Tibial nerve (tissue), 4 donors: ENCODE measurements around the gene HEATR3. TPM values are rescaled to one million over a fixed set of nuclear protein-coding genes. Genes with fewer than 3 reads are reported as not detected.

Source experiments
- DNase-seq, 2 donors: peaks; one replicate each; pipeline ENCODE4 v3.0.0-alpha.2; 2019; ENCODE audit warnings: low spot score in 2 of 2
- H3K27ac ChIP-seq, 4 donors: fragments of 200-600 bp; sonication (generic) in 3 of 4; one replicate each; pipeline ENCODE4 v1.5.1; 2017 to 2019; ENCODE audit warnings: mild to moderate bottlenecking in 1 of 4
- H3K27me3 ChIP-seq, 2 donors: fragments of 200-600 bp; sonication (generic) in 1 of 2; one replicate each; pipeline versions ENCODE4 v1.5.1 to v1.6.0; 2017 to 2019
- H3K36me3 ChIP-seq, 3 donors: fragments of 200-600 bp; sonication (generic); one replicate each; pipeline ENCODE4 v1.5.1; 2018 to 2019
- H3K4me1 ChIP-seq, 4 donors: fragments of 200-600 bp; sonication (generic) in 3 of 4; one replicate each; pipeline ENCODE4 v1.5.1; 2017 to 2019
- H3K4me3 ChIP-seq, 4 donors: fragments of 200-600 bp; sonication (generic) in 3 of 4; one replicate each; pipeline ENCODE4 v1.5.1; 2017 to 2019; ENCODE audit warnings: mild to moderate bottlenecking in 1 of 4, moderate library complexity in 1 of 4
- H3K9me3 ChIP-seq, 4 donors: fragments of 200-600 bp; sonication (generic) in 3 of 4; one replicate each; pipeline ENCODE4 v1.5.1; 2017 to 2019
- CTCF ChIP-seq, 5 experiments: fragments of 200-600 bp in 3 of 5; fragments of 450-650 bp in 2 of 5; sonication (generic) in 3 of 5; IDR thresholded peaks; one replicate each; pipeline ENCODE4 v1.5.1; 2016 to 2019; ENCODE audit warnings: antibody characterized with exemption in 5 of 5, mild to moderate bottlenecking in 3 of 5, moderate library complexity in 2 of 5
- EP300 ChIP-seq, 2 donors: sonication (generic); formaldehyde crosslinking; IDR thresholded peaks; one replicate each; pipeline ENCODE4 v1.6.1; 2017; ENCODE audit warnings: antibody characterized with exemption in 2 of 2, mild to moderate bottlenecking in 1 of 2
- POLR2A ChIP-seq, 2 donors: fragments of 450-650 bp; IDR thresholded peaks; one replicate each; pipeline ENCODE4 v1.6.1; 2017; ENCODE audit warnings: antibody characterized with exemption in 2 of 2, mild to moderate bottlenecking in 2 of 2, moderate library complexity in 2 of 2
- WGBS, 2 donors: methylation state at CpG; one replicate each; pipeline ENCODE4 v1.1.5; 2018; 5-methylcytosine and 5-hydroxymethylcytosine counted together
- total RNA-seq, 4 donors: library from RNA; depleted of rRNA; stranded (reverse); fragments of >200 nt; gene quantifications; one replicate each; pipeline ENCODE4 v1.1.0, GENCODE V29; 2016

The HEATR3 gene
- total RNA-seq, 4 donors from 2014 or later: 24.1 to 62.7 (median 38.9) TPM

- Histone ChIP-seq H3K4me1 (peaks cover 0 to 35% (median 9%) of the 10 kb centered on the region in 4 donors), H3K27me3 (no peaks in the 10 kb centered on the region), H3K9me3 (no peaks in the 10 kb centered on the region), H3K4me3 (no peak overlapping the region), H3K27ac (peak overlapping the region in 1 of 4 donors; percentile 30), H3K36me3 (no peaks in the 10 kb centered on the region)
- TF ChIP-seq POLR2A (IDR thresholded peaks at IDR 0.05): no peak
- no peak for TF ChIP-seq EP300 (IDR thresholded peaks at IDR 0.05)
- no peak for TF ChIP-seq CTCF (IDR thresholded peaks at IDR 0.05)
- 61 to 69% methylated on average over 11 of the region's 11 CpGs for WGBS, 2 donors
- DNase-seq: no peak
These were observed 41.6 kb upstream of the HEATR3 start for GRCh38 chr16:50024207-50024606.

GRCh38 chr16:50024684-50025536 is 40.9 kb upstream of the HEATR3 start, which contains the start of gene CNEP1R1:
CNEP1R1 (plus strand) TSS chr16:50025225; CDS start chr16:50025316, 91 bp downstream.
- H3K4me1 ChIP-seq: peaks cover 0 to 35% (median 9%) of the 10 kb centered on the region in 4 donors
- peak within 1 kb of the TSS; percentile 88 to 100 (median 98) for H3K4me3 ChIP-seq
- WGBS, 2 donors: 0 to 1% methylated on average over 47 to 52 of the region's 65 CpGs
- H3K27me3 ChIP-seq: no peaks in the 10 kb centered on the region
- TF ChIP-seq CTCF (IDR thresholded peaks at IDR 0.05) (peak; percentile 100), EP300 (IDR thresholded peaks at IDR 0.05) (peak; percentile 89 to 96), POLR2A (IDR thresholded peaks at IDR 0.05) (peak in 1 of 2 donors; percentile 60)
- no peaks in the 10 kb centered on the region for H3K9me3 ChIP-seq
- peak within 1 kb of the TSS; percentile 78 to 88 (median 82) for H3K27ac ChIP-seq
- peaks cover 0 to 5% (median 0%) of the 10 kb centered on the region in 3 donors for H3K36me3 ChIP-seq
- peak; percentile 88 to 96 for DNase-seq

- DNase-seq: no peak
- H3K36me3 ChIP-seq: peaks cover 0 to 10% (median 0%) of the 10 kb centered on the region in 3 donors
- H3K9me3 ChIP-seq: no peaks in the 10 kb centered on the region
- WGBS, 2 donors: 1% methylated on average over 17 of the region's 17 CpGs
- TF ChIP-seq EP300 (IDR thresholded peaks at IDR 0.05): no peak
- no peak for TF ChIP-seq CTCF (IDR thresholded peaks at IDR 0.05)
- no peak for TF ChIP-seq POLR2A (IDR thresholded peaks at IDR 0.05)
- peaks cover 0 to 35% (median 9%) of the 10 kb centered on the region in 4 donors for H3K4me1 ChIP-seq
- peak overlapping the region; percentile 78 to 88 (median 82) for H3K27ac ChIP-seq
- H3K4me3 ChIP-seq: peak overlapping the region; percentile 88 to 100 (median 98)
- H3K27me3 ChIP-seq: no peaks in the 10 kb centered on the region
These were observed 40.2 kb upstream of the HEATR3 start for GRCh38 chr16:50025537-50025931.

GRCh38 chr16:50027829-50028228 is 37.9 kb upstream of the HEATR3 start:
- H3K27ac ChIP-seq: no peak overlapping the region
- WGBS, 2 donors: 95 to 96% methylated on average over 5 of the region's 5 CpGs

More at GRCh38 chr16:50027829-50028228, 37.9 kb upstream of the HEATR3 start:
- peaks cover 0 to 24% (median 0%) of the 10 kb centered on the region in 3 donors for H3K36me3 ChIP-seq
- no peak for DNase-seq
- H3K27me3 ChIP-seq: no peaks in the 10 kb centered on the region
- H3K9me3 ChIP-seq: no peaks in the 10 kb centered on the region
- no peak overlapping the region for H3K4me3 ChIP-seq
- no peak for TF ChIP-seq CTCF (IDR thresholded peaks at IDR 0.05)
- TF ChIP-seq EP300 (IDR thresholded peaks at IDR 0.05): no peak
- no peak for TF ChIP-seq POLR2A (IDR thresholded peaks at IDR 0.05)
- peaks cover 0 to 35% (median 9%) of the 10 kb centered on the region in 4 donors for H3K4me1 ChIP-seq
